Osteoblast (primary cell): ENCODE measurements around the gene PEX16. TPM values are rescaled to one million over a fixed set of nuclear protein-coding genes. Genes with fewer than 3 reads are reported as not detected.
A peak's percentile ranks its signal among the peaks of the same experiment; 100 is the strongest.

Experiments used
- DNase-seq: peaks from one replicate; pipeline ENCODE4 v3.0.0; 2011; ENCODE audit warnings: low spot score, mixed read lengths; ENCODE audit not compliant: insufficient read length; ENCODE audit errors: missing footprints
- H2AFZ ChIP-seq: 2 replicates; pipeline ENCODE4 v1.6.0; 2011; ENCODE audit warnings: mild to moderate bottlenecking, low read length
- H3K27ac ChIP-seq: 2 replicates; pipeline ENCODE4 v1.5.1; 2011; ENCODE audit warnings: mild to moderate bottlenecking, low read depth, low read length, moderate library complexity
- H3K27me3 ChIP-seq: 2 replicates; pipeline ENCODE4 v1.6.0; 2012; ENCODE audit warnings: mild to moderate bottlenecking, control low read depth, inconsistent platforms, low read length, moderate library complexity; ENCODE audit not compliant: insufficient read depth
- H3K36me3 ChIP-seq: 2 replicates; pipeline ENCODE4 v1.5.1; 2011; ENCODE audit warnings: mild to moderate bottlenecking, low read length, control low read depth, moderate library complexity; ENCODE audit not compliant: insufficient read depth
- H3K4me1 ChIP-seq: 2 replicates; pipeline ENCODE4 v1.5.1; 2011; ENCODE audit warnings: mild to moderate bottlenecking, low read length, control low read depth, moderate library complexity; ENCODE audit not compliant: insufficient read depth
- H3K4me2 ChIP-seq: 2 replicates; pipeline ENCODE4 v1.6.0; 2011; ENCODE audit warnings: mild to moderate bottlenecking, low read length; ENCODE audit not compliant: insufficient read depth
- H3K4me3 ChIP-seq: fragments of 200-600 bp; sonication (generic); 3 replicates; pipeline ENCODE4 v1.5.1; 2012; ENCODE audit warnings: mild to moderate bottlenecking, low read length, inconsistent platforms; ENCODE audit not compliant: insufficient read depth
- H3K79me2 ChIP-seq: 2 replicates; pipeline ENCODE4 v1.6.0; 2012; ENCODE audit warnings: mild to moderate bottlenecking, low read length, control low read depth, inconsistent platforms; ENCODE audit not compliant: insufficient read depth
- H3K9me3 ChIP-seq: 2 replicates; pipeline ENCODE4 v1.5.1; 2011; ENCODE audit warnings: low read depth, low read length, control low read depth
- H4K20me1 ChIP-seq: 2 replicates; pipeline ENCODE4 v1.6.0; 2012; ENCODE audit warnings: mild to moderate bottlenecking, low read length, control low read depth; ENCODE audit not compliant: insufficient read depth
- total RNA-seq: library from RNA; depleted of rRNA; stranded (reverse); fragments of >200 nt; gene quantifications from 2 replicates; pipeline ENCODE4 v1.2.3, GENCODE V29; 2012
- TF ChIP-seq, protein P1 (sequence below): IDR thresholded peaks from 2 replicates; pipeline ENCODE4 v1.5.1; 2011; ENCODE audit warnings: mild to moderate bottlenecking, low read depth, low read length, moderate library complexity; ENCODE audit errors: extremely low read depth

PEX16 gene
- total RNA-seq, 1 donor: 28.6 TPM

DNA sequence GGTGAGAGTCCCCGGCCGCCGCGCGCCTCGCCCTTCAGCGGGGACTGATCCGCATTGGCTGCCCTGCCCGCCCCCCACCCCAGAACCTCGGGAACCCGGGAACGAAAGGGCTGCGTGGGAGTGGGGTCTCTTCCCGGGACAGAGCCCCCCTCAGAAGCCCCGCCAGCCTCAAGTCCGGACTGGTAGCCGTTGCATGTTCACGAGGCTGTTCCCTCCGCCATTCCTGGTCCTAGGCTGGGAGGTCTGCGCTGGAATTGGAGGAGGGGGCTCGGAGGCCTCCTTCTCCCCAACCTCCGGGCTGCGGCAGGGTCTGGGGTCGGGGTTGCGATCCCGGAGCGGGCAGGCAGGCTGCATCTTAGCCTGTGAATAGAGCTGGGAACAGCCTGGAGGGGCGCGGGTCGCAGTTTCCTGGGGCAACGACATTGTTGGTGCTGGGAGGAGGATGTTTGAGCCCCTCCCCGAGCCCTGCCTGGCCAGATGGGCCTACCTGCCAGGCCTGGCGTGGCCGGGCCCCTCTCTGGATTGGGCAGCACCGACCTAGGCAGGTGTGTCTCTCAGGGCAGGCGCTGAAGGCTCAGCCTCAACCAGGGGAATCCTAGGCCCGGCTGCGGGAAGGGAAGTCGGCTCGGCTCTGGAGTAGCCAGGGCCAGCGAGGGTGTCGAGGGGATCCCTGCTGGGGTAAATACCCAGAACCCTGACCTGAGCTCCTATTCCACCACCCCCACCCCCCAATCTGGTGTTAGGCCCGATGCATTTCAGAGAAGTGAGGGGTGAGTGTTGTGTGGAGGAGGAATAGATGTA, 31.6 kb downstream of the PEX16 start:
- no peaks in the 10 kb centered on the region for H3K9me3 ChIP-seq
- H3K27ac ChIP-seq: no peak overlapping the region
- H2AFZ ChIP-seq: no peak overlapping the region

DNA sequence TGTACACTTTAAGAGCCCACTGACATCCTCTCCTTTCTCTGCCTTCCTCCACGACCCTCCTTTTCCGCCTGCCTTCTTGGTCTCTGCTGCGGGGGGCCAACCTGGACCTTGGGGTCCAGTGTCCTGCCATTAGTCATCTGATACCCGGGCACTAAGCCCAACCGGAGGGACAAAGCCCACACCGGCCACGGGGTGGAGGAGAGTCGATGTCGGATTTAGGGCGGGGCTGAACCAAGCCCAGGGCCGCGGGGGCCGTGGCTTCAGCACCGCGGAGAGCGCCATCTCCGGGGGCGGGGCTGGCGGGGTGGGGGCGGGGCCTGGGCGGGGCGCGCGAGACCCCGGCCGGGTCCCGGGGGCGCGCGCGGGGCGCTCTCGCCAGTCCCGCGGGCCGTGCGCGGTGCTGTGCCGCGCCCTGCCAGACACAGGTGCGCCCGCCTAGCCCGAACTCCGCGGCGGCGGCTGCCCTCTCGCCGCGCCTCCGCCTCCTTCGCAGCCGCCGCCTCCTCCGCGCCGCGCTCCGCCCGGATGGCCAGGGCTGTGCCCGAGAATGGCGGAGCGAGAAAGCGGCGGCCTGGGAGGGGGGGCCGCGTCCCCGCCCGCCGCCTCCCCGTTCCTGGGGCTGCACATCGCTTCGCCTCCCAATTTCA, 32.3 kb downstream of the PEX16 start, which contains the start of gene MAPK8IP1:
MAPK8IP1 (plus strand) TSS at position 378 of the 647 bp plus-strand sequence; CDS start at position 548, 170 bp downstream.
- Histone ChIP-seq H3K27ac (no peak within 1 kb of the TSS), H3K27me3 (peaks cover 12% of the 10 kb centered on the region), H3K4me3 (peak within 1 kb of the TSS; percentile 54), H3K79me2 (no peaks in the 10 kb centered on the region), H3K36me3 (peaks cover 17% of the 10 kb centered on the region), H2AFZ (no peak within 1 kb of the TSS), H3K4me1 (no peaks in the 10 kb centered on the region), H3K9me3 (no peaks in the 10 kb centered on the region), H3K4me2 (peak within 1 kb of the TSS; percentile 60), H4K20me1 (peaks cover 39% of the 10 kb centered on the region)
- TF ChIP-seq, protein P1, sequence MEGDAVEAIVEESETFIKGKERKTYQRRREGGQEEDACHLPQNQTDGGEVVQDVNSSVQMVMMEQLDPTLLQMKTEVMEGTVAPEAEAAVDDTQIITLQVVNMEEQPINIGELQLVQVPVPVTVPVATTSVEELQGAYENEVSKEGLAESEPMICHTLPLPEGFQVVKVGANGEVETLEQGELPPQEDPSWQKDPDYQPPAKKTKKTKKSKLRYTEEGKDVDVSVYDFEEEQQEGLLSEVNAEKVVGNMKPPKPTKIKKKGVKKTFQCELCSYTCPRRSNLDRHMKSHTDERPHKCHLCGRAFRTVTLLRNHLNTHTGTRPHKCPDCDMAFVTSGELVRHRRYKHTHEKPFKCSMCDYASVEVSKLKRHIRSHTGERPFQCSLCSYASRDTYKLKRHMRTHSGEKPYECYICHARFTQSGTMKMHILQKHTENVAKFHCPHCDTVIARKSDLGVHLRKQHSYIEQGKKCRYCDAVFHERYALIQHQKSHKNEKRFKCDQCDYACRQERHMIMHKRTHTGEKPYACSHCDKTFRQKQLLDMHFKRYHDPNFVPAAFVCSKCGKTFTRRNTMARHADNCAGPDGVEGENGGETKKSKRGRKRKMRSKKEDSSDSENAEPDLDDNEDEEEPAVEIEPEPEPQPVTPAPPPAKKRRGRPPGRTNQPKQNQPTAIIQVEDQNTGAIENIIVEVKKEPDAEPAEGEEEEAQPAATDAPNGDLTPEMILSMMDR: no peak
- DNase-seq: peak; percentile 97

More for the DNA sequence above, 31.6 kb downstream of the PEX16 start:
- Histone ChIP-seq H3K36me3 (peaks cover 10% of the 10 kb centered on the region), H3K4me2 (peak overlapping the region; percentile 60), H3K79me2 (no peaks in the 10 kb centered on the region), H4K20me1 (peaks cover 33% of the 10 kb centered on the region), H3K27me3 (peaks cover 12% of the 10 kb centered on the region), H3K4me1 (no peaks in the 10 kb centered on the region), H3K4me3 (peak overlapping the region; percentile 54)
- TF ChIP-seq, protein P1: no peak
- DNase-seq: peak; percentile 77

DNA sequence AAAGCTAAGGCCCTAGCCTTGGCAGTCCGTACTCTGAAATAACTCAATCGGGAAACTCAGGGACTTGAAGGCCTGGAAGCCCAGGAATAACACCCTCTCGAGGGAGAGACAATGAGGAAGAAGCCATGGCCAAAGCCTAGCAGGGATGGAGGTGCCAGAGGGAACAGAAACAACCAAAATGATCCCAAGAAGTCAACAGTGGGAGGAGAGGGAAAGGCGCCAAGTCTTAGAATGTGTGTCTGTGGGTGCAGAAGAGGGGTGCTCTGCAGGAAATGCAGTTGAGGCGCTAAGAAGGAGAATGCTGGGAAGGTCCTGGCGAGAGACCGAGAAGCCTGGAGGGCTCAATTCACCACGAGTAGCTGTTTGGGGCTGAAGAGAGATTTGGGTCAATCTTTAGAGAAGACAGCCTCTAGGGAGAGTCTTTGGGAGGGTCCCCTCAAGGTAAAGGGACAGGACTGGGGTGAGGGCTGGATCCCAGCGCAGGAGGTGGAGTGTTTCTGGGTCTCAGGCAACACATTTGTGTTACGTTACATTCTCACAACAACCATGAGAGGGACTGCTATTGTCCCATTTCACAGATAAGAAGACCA, 33.0 kb downstream of the PEX16 start:
- Histone ChIP-seq H3K36me3 (peaks cover 17% of the 10 kb centered on the region), H3K79me2 (no peaks in the 10 kb centered on the region), H3K4me3 (no peak overlapping the region), H2AFZ (no peak overlapping the region), H3K27ac (no peak overlapping the region), H3K4me2 (no peak overlapping the region), H3K4me1 (peaks cover 3% of the 10 kb centered on the region), H4K20me1 (peaks cover 41% of the 10 kb centered on the region), H3K27me3 (peaks cover 12% of the 10 kb centered on the region), H3K9me3 (no peaks in the 10 kb centered on the region)
- peak; percentile 84 for DNase-seq
- TF ChIP-seq, protein P1: no peak
